H1 (cell line): ENCODE data around the gene DOCK10. TPM values are rescaled to one million over a fixed set of nuclear protein-coding genes. Genes with fewer than 3 reads are reported as not detected.

Experiments
- CREB1 ChIP-seq: IDR thresholded peaks from 2 replicates; pipeline ENCODE4 v1.6.1; 2012; ENCODE audit warnings: inconsistent platforms
- CTBP2 ChIP-seq: IDR thresholded peaks from 2 replicates; pipeline ENCODE4 v1.7.0; 2011; ENCODE audit warnings: borderline replicate concordance, mild to moderate bottlenecking, moderate library complexity, mixed read lengths, low read length; ENCODE audit not compliant: insufficient read depth, insufficient read length
- RFX5 ChIP-seq: IDR thresholded peaks from 2 replicates; pipeline ENCODE4 v1.6.1; 2011; ENCODE audit warnings: low read depth, low read length, improper control_type of control experiment, borderline replicate concordance
- SRF ChIP-seq: IDR thresholded peaks from 2 replicates; pipeline ENCODE4 v1.6.1; 2011; ENCODE audit warnings: mild to moderate bottlenecking, low read depth, low read length, moderate library complexity
- TCF12 ChIP-seq: IDR thresholded peaks from 2 replicates; pipeline ENCODE4 v1.6.1; 2011; ENCODE audit warnings: low read depth, mild to moderate bottlenecking, low read length
- polyA plus RNA-seq, 7 experiments: library from polyadenylated mRNA; depleted of rRNA in 3 of 7; stranded (reverse) in 5 of 7; unstranded in 2 of 7; fragments of >200 nt in 5 of 7; fragments of 200-250 nt in 2 of 7; gene quantifications; 1 replicate in 5 of 7; 2 replicates in 1 of 7; 4 replicates in 1 of 7; pipeline versions ENCODE4 v1.2.1 to v1.2.3, GENCODE V29; 2011 to 2013; ENCODE audit warnings: missing spikeins in 2 of 7, mixed read lengths in 2 of 7
- total RNA-seq: library from RNA; stranded (reverse); fragmentation: NEBNext Ultra II Directional; extraction: Animal tissue kit (Norgen Biotek cat#: 25700); gene quantifications from 2 replicates; pipeline ENCODE4 v1.2.1, GENCODE V29; 2021

DOCK10 gene
- total and polyA plus RNA-seq, 2 of the 8 experiments (the other 6 are each of a cell fraction or from before 2014, with no cell fraction given), result 0.33 to 1.6 TPM

GRCh38 chr2:224925061-224925809 is 117.0 kb downstream of the DOCK10 start (continued):
- TF ChIP-seq TCF12, result no peak
- no peak for TF ChIP-seq CREB1
- TF ChIP-seq CTBP2, result no peak
- no peak for TF ChIP-seq SRF
- no peak for TF ChIP-seq RFX5
